Lower leg skin (tissue), 4 donors: ENCODE measurements around the gene SH2D3A. TPM values are rescaled to one million over a fixed set of nuclear protein-coding genes. Genes with fewer than 3 reads are reported as not detected.
A peak's percentile ranks its signal among the peaks of the same experiment; 100 is the strongest.
"Not testable (repeated sequence)": the region's sequence is repeated elsewhere in the genome, so short reads cannot be mapped to it uniquely, and the experiment has no call there.

Source experiments
- DNase-seq, 2 donors: peaks; one replicate each; pipeline ENCODE4 v3.0.0-alpha.2; 2019; ENCODE audit warnings: low spot score in 2 of 2
- H3K4me3 ChIP-seq: fragments of 200-600 bp; sonication (generic); 2 replicates; pipeline ENCODE4 v1.5.1; 2017; ENCODE audit warnings: mild to moderate bottlenecking, low read depth; ENCODE audit not compliant: poor library complexity, severe bottlenecking
- POLR2A ChIP-seq, 2 donors: fragments of 450-650 bp; IDR thresholded peaks; one replicate each; pipeline ENCODE4 v1.6.1; 2016 to 2017; ENCODE audit warnings: antibody characterized with exemption in 2 of 2, mild to moderate bottlenecking in 1 of 2, moderate library complexity in 1 of 2
- whole genome bisulfite sequencing, 2 donors: methylation state at CpG; one replicate each; pipeline ENCODE4 v1.1.5; 2018; 5-methylcytosine and 5-hydroxymethylcytosine counted together
- intact Hi-C: fragments of 100-400 bp; cut with DNase I; formaldehyde crosslinking; loops from one replicate; pipeline ENCODE4 v1.15.0; 2023; ENCODE audit warnings: low total_unique reads
- total RNA-seq, 4 donors: library from RNA; depleted of rRNA; stranded (reverse); fragments of >200 nt; gene quantifications; one replicate each; pipeline ENCODE4 v1.1.0, GENCODE V29; 2016
- TF ChIP-seq, protein P1 (sequence below), 3 donors: fragments of 450-650 bp; IDR thresholded peaks; one replicate each; pipeline ENCODE4 v1.5.1; 2016; ENCODE audit warnings: antibody characterized with exemption in 3 of 3, mild to moderate bottlenecking in 3 of 3, moderate library complexity in 2 of 3

The SH2D3A gene
- total RNA-seq, 4 donors from 2014 or later, result 53.0 to 142 (median 62.3) TPM

DNA sequence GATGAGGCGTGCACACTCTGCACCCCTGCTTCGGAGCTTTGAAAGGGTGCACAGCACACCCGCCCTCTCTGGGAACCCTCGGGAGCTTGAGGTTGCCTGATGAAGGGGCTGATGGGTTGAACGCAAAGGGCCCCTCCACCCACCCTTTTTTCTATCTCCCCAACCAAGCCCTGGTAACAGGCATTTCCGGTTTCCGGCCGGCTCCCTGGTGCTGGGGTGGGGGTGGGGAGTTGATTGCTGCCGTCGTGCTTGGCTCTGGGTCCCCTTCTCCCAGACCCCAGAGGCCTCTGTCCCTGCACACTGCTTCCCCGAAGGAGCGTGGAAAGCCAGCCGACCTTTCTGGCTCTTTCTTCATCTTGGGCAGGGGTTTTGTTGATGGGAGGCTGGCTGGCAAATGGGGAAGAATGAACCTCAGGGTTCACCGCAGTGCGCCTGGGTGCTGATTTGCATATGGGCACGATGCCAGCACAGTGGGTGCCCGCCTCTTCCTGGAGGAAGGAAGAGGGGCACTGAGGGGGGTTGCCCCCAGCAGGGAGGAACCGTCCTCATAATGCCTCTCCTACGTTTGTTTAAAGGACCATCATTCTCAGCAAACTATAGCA lies 34.4 kb upstream of the SH2D3A start:
- TF ChIP-seq, protein P1, sequence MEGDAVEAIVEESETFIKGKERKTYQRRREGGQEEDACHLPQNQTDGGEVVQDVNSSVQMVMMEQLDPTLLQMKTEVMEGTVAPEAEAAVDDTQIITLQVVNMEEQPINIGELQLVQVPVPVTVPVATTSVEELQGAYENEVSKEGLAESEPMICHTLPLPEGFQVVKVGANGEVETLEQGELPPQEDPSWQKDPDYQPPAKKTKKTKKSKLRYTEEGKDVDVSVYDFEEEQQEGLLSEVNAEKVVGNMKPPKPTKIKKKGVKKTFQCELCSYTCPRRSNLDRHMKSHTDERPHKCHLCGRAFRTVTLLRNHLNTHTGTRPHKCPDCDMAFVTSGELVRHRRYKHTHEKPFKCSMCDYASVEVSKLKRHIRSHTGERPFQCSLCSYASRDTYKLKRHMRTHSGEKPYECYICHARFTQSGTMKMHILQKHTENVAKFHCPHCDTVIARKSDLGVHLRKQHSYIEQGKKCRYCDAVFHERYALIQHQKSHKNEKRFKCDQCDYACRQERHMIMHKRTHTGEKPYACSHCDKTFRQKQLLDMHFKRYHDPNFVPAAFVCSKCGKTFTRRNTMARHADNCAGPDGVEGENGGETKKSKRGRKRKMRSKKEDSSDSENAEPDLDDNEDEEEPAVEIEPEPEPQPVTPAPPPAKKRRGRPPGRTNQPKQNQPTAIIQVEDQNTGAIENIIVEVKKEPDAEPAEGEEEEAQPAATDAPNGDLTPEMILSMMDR (IDR thresholded peaks at IDR 0.05), result no peak
- no peak for TF ChIP-seq POLR2A (IDR thresholded peaks at IDR 0.05)
- intact Hi-C loops, result no loop called here
- peak overlapping the region; percentile 10 for H3K4me3 ChIP-seq
- DNase-seq, result peak; percentile 28 to 91
- 5 to 8% methylated on average over 15 to 19 of the region's 19 CpGs for WGBS, 2 donors

DNA sequence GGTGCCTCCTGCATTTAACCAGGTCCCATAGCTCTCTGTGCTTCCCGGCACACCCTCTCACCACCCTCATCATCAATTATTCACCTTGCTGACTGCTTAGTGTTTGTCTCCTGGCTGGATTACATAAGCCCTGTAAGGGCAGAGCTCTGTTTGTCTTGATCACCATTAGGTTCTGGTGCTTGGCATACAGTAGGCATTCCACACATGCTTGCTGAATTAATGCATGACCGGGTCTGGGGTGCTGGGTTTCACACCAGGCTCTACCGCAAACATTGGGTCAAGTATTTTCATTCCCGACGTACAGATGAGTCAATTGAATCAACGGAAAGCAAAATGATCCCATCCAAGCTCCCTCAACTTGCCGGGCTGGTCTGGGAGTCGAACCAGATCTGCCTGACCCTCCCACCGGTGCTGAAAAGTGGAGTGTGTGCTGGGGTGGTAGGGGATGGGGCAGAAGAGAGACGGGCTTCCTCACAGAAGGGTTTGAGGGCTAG lies 33.8 kb upstream of the SH2D3A start:
- TF ChIP-seq POLR2A (IDR thresholded peaks at IDR 0.05), result no peak
- 32 to 48% methylated on average over 10 of the region's 10 CpGs for WGBS, 2 donors
- intact Hi-C loops, result no loop called here
- no peak overlapping the region for H3K4me3 ChIP-seq
- no peak for DNase-seq

DNA sequence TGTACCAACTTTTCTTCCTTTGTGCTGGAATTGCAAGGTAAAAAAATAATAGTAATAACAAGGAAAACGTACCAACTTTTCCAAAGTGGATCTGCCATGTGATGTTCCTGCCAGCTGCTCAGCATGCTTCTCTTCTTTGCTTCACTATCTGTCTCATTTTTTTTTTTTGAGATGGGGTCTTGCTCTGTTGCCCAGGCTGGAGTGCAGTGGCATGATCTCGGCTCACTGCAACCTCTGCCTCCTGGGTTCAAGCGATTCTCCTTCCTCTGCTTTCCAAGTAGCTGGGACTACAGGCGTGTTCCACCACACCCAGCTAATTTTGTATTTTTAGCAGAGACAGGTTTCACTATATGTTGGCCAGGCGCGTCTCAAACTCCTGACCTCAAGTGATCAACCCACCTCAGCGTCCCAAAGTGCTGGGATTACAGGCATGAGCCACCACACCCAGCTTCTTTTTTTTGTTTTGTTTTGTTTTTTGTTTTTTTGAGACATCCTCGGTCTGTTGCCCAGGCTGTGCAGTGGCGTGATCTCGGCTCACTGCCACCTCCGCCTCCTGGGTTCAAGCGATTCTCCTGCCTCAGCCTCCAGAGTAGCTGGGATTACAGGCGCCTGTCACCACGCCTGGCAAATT lies 33.0 kb upstream of the SH2D3A start:
- 73 to 77% methylated on average over 14 of the region's 14 CpGs for WGBS, 2 donors
- DNase-seq, intact Hi-C loops, H3K4me3 ChIP-seq: not testable (repeated sequence)

DNA sequence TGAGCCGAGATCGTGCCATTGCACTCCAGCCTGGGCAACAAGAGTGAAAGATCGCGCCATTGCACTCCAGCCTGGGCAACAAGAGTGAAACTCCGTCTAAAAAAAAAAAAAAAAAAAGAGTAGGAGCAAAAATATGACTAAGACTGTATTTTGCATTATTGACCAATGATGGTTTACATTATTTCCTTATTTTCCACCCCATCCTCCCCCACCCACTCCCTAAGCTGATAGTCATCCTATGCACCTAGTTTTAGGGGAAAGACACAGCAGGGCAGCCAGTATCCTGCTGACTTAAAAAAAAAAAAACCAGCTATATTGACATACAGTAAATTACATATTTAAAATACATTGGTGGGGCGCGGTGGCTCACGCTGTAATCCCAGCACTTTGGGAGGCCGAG lies 30.4 kb upstream of the SH2D3A start:
- intact Hi-C loops, result no loop called here
- no peak for DNase-seq
- no peak for TF ChIP-seq POLR2A (IDR thresholded peaks at IDR 0.05)
- TF ChIP-seq, protein P1 (IDR thresholded peaks at IDR 0.05), result no peak
- WGBS, 2 donors, result 72 to 74% methylated on average over 9 of the region's 9 CpGs
- no peak overlapping the region for H3K4me3 ChIP-seq

DNA sequence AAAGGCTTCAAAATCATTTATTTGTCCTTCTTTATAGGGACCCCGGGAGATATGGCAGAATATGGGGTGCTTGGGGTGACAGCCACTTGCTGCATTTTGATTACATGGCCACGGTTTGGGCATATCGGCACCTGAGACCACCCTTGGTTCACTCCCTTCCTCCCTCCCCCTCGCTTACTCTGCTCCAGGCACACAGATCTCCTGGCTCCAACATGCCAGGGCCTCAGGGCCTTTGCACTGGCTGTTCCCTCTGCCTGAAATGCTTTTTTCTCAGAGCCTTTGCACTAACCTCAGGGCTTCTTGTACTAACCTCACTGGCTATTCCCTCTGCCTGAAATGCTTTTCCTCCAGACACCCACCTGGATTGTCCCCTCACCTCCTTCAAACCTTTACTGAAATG lies 29.0 kb upstream of the SH2D3A start:
- no peak overlapping the region for H3K4me3 ChIP-seq
- WGBS, 2 donors, result 82 to 93% methylated on average over 4 of the region's 4 CpGs
- intact Hi-C loops, result no loop called here
- no peak for TF ChIP-seq POLR2A (IDR thresholded peaks at IDR 0.05)
- TF ChIP-seq, protein P1 (IDR thresholded peaks at IDR 0.05), result no peak
- DNase-seq, result no peak

DNA sequence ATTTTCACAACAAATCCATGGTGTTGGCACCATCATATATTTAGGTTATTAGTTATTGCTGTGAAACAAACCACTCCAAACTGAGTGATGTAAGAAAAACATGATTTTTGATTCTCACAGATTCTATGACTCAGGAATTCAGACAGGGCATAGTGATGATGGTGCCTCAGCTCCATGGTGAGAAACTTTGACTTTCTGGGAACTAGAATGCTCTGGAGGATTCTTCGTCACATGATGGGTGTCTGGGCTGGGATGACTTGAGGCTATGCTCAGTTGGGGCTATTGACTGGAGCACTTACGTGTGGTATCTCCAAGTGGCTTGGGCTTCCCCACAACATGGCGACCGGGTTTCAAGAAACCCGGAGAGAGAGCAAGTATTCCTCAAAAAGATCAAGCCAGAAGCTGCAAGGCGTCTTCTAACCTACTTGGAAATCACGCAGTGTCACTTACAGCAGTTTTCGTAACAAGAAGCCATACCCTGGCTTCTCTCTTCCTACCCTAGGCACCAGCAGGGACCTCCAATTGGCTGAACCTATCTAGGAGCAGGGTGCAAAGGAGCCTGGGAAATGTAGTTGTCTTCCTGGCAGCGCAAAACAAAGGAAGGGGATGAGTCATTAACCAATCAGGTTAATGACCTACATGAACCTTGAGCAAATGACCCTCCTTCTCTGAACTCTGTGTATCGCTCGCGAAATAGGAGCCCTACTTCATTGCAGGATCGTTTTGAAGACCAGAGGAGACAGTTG lies 27.6 kb upstream of the SH2D3A start:
- 87% methylated on average over 13 of the region's 13 CpGs for WGBS, 2 donors

More for the DNA sequence above, 27.6 kb upstream of the SH2D3A start:
- intact Hi-C loops, result no loop called here
- no peak overlapping the region for H3K4me3 ChIP-seq
- DNase-seq, result no peak
- no peak for TF ChIP-seq POLR2A (IDR thresholded peaks at IDR 0.05)
- TF ChIP-seq, protein P1 (IDR thresholded peaks at IDR 0.05), result no peak
